Stomach (tissue), 4 donors: ENCODE measurements around the gene ITFG2.

Experiments
- CTCF ChIP-seq, 7 experiments: fragments of 450-650 bp in 4 of 7; fragments of 200-600 bp in 3 of 7; sonication (generic) in 3 of 7; IDR thresholded peaks; one replicate each; pipeline ENCODE4 v1.5.1; 2016 to 2019; ENCODE audit warnings: antibody characterized with exemption in 7 of 7, control low read depth in 2 of 7, mild to moderate bottlenecking in 1 of 7
- EP300 ChIP-seq: sonication (generic); formaldehyde crosslinking; IDR thresholded peaks from one replicate; pipeline ENCODE4 v1.6.1; 2017; ENCODE audit warnings: antibody characterized with exemption
- POLR2A ChIP-seq, 4 donors: fragments of 450-650 bp; IDR thresholded peaks; one replicate each; pipeline ENCODE4 v1.6.1; 2016; ENCODE audit warnings: antibody characterized with exemption in 4 of 4, control low read depth in 2 of 4, mild to moderate bottlenecking in 1 of 4, moderate library complexity in 1 of 4
- POLR2AphosphoS5 ChIP-seq, 3 donors: sonication (generic); formaldehyde crosslinking; IDR thresholded peaks; one replicate each; pipeline ENCODE4 v1.6.1; 2016; ENCODE audit warnings: antibody characterized with exemption in 3 of 3

GRCh38 chr12:2858334-2858733 is 45.9 kb downstream of the ITFG2 start:
- no peak for TF ChIP-seq CTCF (IDR thresholded peaks at IDR 0.05)
- no peak for TF ChIP-seq POLR2AphosphoS5 (IDR thresholded peaks at IDR 0.05)
- no peak for TF ChIP-seq POLR2A (IDR thresholded peaks at IDR 0.05)
- no peak for TF ChIP-seq EP300
